OCI-LY3 (cell line): ENCODE data around the gene SEL1L2.

Experiments used
- CTCF ChIP-seq: fragments of 200-600, 300-600 bp; sonication (generic); IDR thresholded peaks from 2 replicates; pipeline ENCODE4 v1.5.1; 2014; ENCODE audit warnings: antibody characterized with exemption, low read length, low read depth
- EZH2phosphoT487 ChIP-seq: fragments of 200-600 bp; shearing (Covaris generic); IDR thresholded peaks from 2 replicates; pipeline ENCODE4 v1.6.1; 2018; ENCODE audit warnings: antibody characterized with exemption, mixed run types, low read depth

DNA sequence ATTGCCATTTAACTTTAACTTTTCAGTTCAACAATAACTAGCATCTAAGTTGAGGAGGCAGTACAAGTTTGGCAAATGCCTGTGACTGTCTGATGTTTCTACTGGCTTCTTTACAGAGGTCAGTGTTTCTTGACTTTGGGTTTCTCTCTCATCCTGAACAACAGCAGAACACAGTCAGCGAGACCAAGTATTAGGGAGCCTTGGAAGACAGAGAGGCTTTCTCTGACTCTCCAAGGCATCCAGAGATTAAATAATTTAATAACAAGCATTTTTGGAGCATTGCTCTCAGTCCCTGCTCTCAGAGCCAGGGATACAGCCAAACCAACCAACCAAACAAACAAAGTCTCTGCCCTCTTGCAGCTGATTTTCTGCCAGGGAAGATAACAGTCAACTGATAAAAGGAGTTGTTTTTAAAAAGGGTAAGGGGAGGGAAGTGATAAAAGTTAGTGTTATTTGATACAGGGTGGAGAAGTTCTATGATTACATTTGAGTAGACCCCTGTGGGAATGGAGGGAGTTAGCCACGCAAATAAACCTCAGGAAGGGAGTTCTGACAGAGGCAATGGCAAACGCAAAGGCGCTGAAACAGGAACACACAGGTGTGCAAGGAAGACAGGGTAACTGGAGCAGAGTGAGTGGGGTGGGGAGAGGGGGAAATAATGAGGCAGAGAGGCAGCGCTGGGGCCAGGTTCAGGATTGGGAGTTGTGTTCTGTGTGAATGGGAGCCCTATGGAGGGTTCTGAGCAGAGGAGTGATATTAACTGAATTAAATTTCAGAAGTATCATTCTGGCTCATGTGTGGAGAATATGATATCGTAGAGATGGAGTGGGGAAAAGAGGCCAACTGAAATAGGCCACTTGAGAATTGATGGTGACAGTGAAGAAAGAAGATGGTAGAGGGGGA lies 55.2 kb downstream of the SEL1L2 start:
- TF ChIP-seq CTCF (no peak), EZH2phosphoT487 (no peak)
